Esophagus (tissue), 2 donors: ENCODE results near the gene ATP8A1. TPM values are rescaled to one million over a fixed set of nuclear protein-coding genes. Genes with fewer than 3 reads are reported as not detected.

ENCODE experiments used
- H3K27ac ChIP-seq, 2 donors: one replicate each; pipeline ENCODE4 v1.5.1; 2013; ENCODE audit warnings: low read depth in 2 of 2, mild to moderate bottlenecking in 2 of 2, inconsistent platforms in 1 of 2, low read length in 1 of 2, moderate library complexity in 1 of 2
- H3K27me3 ChIP-seq, 2 donors: one replicate each; pipeline ENCODE4 v1.6.1; 2013; ENCODE audit warnings: low read length in 2 of 2, control low read depth in 1 of 2, mild to moderate bottlenecking in 1 of 2; ENCODE audit not compliant: insufficient read depth in 2 of 2, control insufficient read depth in 1 of 2
- H3K36me3 ChIP-seq, 2 donors: one replicate each; pipeline ENCODE4 v1.6.1; 2013; ENCODE audit warnings: low read length in 1 of 2; ENCODE audit not compliant: control insufficient read depth in 2 of 2, insufficient read depth in 2 of 2
- H3K4me1 ChIP-seq, 2 donors: one replicate each; pipeline ENCODE4 v1.6.1; 2013; ENCODE audit warnings: low read length in 1 of 2; ENCODE audit not compliant: control insufficient read depth in 2 of 2, insufficient read depth in 2 of 2
- H3K4me3 ChIP-seq, 2 donors: one replicate each; pipeline ENCODE4 v1.5.1; 2013; ENCODE audit warnings: low read length in 2 of 2, mild to moderate bottlenecking in 2 of 2, low read depth in 1 of 2, moderate library complexity in 1 of 2
- H3K9me3 ChIP-seq, 2 donors: one replicate each; pipeline ENCODE4 v1.6.1; 2013; ENCODE audit warnings: mild to moderate bottlenecking in 2 of 2, low read depth in 1 of 2, low read length in 1 of 2, moderate library complexity in 1 of 2; ENCODE audit not compliant: control insufficient read depth in 2 of 2, insufficient read depth in 1 of 2
- WGBS, 2 donors: extraction: QIAGEN DNeasy Blood & Tissue Kit; methylation state at CpG; one replicate each; pipeline ENCODE4 v1.1.7; 2013; 5-methylcytosine and 5-hydroxymethylcytosine counted together
- polyA plus RNA-seq, 2 donors: library from polyadenylated mRNA; stranded (reverse); fragments of 200-250 nt; gene quantifications; one replicate each; pipeline ENCODE4 v1.2.3, GENCODE V29; 2013
- donor health status: healthy with polysubstance abuse.
- donor health status: Bipolar disorder and iron deficiency.

The ATP8A1 gene
- polyA plus RNA-seq, 2 donors, result 1.2 to 2.5 TPM

DNA sequence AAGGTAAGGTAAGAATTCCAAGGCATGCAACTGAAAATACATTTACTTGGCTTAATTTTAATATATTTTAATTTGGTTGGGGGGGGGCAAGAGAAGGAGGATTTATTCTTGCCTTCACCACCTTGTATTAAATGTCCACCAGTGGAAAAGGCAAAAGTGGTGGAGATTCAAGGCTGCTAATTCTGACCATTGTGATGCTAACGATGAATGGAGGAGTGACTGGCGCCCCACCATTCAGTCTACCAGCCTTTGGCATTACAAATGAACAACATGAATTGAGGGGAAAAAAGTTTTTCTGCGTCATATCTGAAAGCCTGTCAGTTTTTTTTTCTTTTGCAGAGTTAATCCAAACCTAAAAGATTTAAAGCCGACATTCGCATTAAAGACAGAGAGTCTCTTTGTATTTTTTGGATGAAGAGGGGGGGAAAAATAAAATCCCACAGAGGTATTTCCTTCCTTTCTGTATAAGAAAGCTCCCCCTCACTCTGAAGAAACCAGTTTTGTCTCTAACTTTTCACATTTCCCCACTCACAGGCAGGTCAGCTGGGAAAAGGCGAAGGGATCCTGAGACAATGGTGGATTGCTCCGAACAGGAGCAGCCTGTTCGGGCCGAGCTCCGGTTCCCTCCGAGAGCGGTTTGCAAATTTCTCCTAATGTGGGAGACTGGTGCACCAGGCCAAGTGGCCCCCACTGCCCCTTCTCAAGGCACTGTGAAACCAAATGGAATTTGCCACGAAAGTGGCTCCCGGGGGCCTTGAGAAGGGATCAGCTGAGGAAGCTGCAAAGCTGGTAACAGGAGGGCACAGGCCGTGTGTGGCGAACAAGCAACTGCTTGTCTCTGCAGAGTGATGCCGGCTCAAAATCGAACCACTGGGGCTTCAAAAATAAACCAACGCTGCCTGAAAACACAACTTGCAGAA is 231.5 kb downstream of the ATP8A1 start:
- no peaks in the 10 kb centered on the region for H3K27me3 ChIP-seq
- no peaks in the 10 kb centered on the region for H3K4me1 ChIP-seq
- no peaks in the 10 kb centered on the region for H3K36me3 ChIP-seq
- H3K9me3 ChIP-seq, result no peaks in the 10 kb centered on the region
- no peak overlapping the region for H3K4me3 ChIP-seq
- WGBS, 2 donors, result 90% methylated on average over 19 of the region's 19 CpGs
- no peak overlapping the region for H3K27ac ChIP-seq

DNA sequence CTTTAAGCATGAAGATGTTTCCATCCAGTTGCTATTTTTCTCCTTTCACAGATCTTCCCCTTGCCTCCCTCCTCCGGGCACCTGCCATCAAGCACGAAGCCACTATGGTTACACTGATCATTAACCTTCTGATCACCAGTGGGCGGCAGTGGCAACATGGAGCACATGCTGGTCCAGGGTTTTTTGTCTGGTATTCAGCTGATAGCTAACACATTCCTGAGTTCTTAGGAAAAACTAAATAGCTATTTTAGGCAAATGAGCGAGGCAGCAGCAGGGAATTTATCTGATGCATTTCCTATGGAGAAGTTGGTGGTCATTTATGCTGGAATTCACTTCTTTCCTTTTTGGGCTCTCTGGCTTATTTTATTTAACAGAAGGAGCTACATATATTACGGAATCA is 236.8 kb downstream of the ATP8A1 start:
- Histone ChIP-seq H3K9me3 (no peaks in the 10 kb centered on the region), H3K27me3 (no peaks in the 10 kb centered on the region), H3K27ac (no peak overlapping the region), H3K36me3 (no peaks in the 10 kb centered on the region), H3K4me1 (no peaks in the 10 kb centered on the region), H3K4me3 (no peak overlapping the region)
- WGBS, 2 donors, result 85 to 94% methylated on average over 5 of the region's 5 CpGs

DNA sequence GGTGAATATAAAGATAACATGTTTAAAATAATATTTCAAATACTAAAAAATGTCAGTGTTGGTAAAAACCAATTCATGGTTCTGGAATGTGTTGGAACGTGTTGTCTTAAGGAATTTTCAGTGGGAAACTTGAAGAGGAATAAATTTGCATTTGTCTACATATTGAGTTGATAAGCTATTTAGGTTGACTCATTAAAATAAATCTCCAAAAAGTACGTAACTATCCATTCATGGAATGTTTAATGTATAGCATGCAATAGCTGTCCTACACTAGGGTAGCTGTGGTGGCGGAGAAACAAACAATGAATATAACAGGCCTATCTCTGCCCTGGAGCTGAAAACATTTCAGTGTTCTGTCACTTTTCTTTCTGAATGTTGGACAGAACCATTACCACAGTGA is 239.4 kb downstream of the ATP8A1 start:
- Histone ChIP-seq H3K4me1 (no peaks in the 10 kb centered on the region), H3K36me3 (no peaks in the 10 kb centered on the region), H3K27ac (no peak overlapping the region), H3K27me3 (no peaks in the 10 kb centered on the region), H3K4me3 (no peak overlapping the region), H3K9me3 (no peaks in the 10 kb centered on the region)
- WGBS, 2 donors, result 94 to 97% methylated on average over 3 of the region's 3 CpGs

DNA sequence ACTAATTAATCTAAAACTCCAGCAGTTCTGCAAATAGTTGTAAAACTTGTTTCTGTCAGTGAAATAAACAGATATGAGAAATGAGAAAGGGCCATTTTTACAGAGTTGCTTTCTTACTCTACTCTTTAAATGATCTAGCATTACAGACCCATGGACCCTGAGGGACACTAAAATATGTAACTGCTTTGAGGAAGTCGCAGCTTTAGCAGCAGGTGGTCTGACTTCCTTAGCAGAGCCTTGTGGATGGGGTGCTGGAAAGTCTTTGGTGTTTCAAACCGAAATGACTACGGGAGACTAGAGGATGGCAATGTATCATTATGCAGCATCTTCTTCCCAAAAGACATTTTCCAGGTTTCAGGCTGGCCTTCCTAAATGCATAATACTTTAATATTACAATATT is 240.9 kb downstream of the ATP8A1 start:
- Histone ChIP-seq H3K27me3 (no peaks in the 10 kb centered on the region), H3K4me1 (no peaks in the 10 kb centered on the region), H3K36me3 (no peaks in the 10 kb centered on the region), H3K9me3 (no peaks in the 10 kb centered on the region), H3K4me3 (no peak overlapping the region), H3K27ac (no peak overlapping the region)
- whole genome bisulfite sequencing, 2 donors, result 59 to 61% methylated on average over 3 of the region's 3 CpGs

DNA sequence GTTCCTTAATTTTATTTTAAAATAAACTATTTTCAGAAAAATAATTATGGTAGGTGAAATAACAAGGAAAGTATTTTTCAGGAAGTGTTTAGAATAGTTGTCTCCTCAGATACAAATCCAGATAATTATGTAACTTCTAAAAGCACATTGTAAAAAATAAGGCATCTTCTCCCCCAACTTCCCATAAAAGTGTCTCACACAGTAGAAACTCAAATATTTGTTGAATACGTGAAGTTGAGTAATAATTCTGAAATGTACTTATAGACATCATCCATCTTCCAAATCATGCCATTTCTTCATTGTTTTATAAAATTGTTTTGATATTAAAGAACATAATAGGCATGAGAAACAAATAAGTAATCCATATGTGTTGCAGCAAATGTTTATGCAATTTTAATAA is 241.6 kb downstream of the ATP8A1 start:
- Histone ChIP-seq H3K27me3 (no peaks in the 10 kb centered on the region), H3K4me1 (no peaks in the 10 kb centered on the region), H3K27ac (no peak overlapping the region), H3K9me3 (no peaks in the 10 kb centered on the region), H3K36me3 (no peaks in the 10 kb centered on the region), H3K4me3 (no peak overlapping the region)
- WGBS, 2 donors, result 67 to 82% methylated on average over 1 of the region's 1 CpG

DNA sequence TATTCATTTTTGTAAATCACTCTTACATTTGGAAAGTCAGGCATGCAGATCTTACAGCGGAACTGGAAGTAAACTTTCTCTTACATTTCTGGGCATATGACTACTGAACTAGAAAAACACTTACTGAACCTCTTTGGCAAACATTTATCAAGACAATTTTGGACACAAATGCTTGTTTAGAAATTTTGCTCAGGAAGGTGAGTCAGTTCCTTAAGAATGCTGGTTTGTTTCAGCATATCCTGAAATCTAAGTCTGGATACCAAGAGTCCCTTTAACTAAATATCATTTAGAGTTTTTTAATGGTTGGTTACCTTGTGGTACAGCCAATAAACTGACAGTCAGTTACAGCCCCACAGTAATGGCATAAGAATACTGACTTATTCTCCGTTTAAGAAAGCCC is 244.7 kb downstream of the ATP8A1 start:
- no peaks in the 10 kb centered on the region for H3K27me3 ChIP-seq
- H3K4me1 ChIP-seq, result no peaks in the 10 kb centered on the region
- H3K9me3 ChIP-seq, result no peaks in the 10 kb centered on the region
- H3K36me3 ChIP-seq, result no peaks in the 10 kb centered on the region
- H3K27ac ChIP-seq, result no peak overlapping the region
- 49 to 57% methylated on average over 2 of the region's 2 CpGs for WGBS, 2 donors
- H3K4me3 ChIP-seq, result no peak overlapping the region

DNA sequence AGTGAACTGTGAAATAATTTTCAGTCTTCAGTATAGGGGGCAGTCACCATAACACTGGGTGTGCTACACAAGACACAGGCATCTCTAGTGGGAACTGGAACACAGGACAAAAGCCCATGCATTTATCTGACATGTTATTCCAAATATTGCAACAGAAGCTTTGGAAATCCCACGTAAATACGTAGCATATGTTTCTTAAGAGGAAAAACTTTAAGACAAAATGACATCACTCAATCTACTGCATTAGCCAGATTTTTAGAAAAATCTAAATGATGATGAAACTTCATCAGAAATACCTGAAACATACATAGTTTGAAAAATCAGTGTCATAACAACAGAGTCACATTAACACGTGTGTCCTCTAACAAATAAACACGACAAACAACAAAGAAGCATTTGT is 245.1 kb downstream of the ATP8A1 start:
- H3K27ac ChIP-seq, result no peak overlapping the region
- WGBS, 2 donors, result 82 to 88% methylated on average over 4 of the region's 4 CpGs
- no peaks in the 10 kb centered on the region for H3K9me3 ChIP-seq
- H3K4me3 ChIP-seq, result no peak overlapping the region
- H3K36me3 ChIP-seq, result no peaks in the 10 kb centered on the region
- H3K4me1 ChIP-seq, result no peaks in the 10 kb centered on the region
- H3K27me3 ChIP-seq, result no peaks in the 10 kb centered on the region

DNA sequence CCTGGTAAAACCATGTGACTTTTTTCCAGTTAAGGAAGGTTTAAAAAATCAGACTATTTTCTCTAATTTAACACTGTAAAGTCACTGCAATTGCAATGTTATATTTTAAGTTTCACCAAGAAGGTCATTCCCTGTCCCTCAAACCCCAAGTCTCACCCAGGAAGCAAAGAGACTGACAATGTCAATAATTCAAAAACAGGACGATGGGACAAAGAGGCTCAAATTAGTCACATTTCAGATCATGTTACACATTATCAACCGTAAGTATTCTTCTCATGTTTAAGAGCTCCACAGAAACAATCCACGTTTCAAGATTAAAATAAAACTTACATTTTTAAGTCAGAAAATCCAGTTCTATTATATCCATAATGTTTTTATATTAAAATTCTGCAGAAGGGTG is 246.5 kb downstream of the ATP8A1 start:
- Histone ChIP-seq H3K4me3 (no peak overlapping the region), H3K27ac (no peak overlapping the region), H3K27me3 (no peaks in the 10 kb centered on the region), H3K9me3 (no peaks in the 10 kb centered on the region), H3K4me1 (no peaks in the 10 kb centered on the region), H3K36me3 (no peaks in the 10 kb centered on the region)
- 78 to 83% methylated on average over 3 of the region's 3 CpGs for WGBS, 2 donors

DNA sequence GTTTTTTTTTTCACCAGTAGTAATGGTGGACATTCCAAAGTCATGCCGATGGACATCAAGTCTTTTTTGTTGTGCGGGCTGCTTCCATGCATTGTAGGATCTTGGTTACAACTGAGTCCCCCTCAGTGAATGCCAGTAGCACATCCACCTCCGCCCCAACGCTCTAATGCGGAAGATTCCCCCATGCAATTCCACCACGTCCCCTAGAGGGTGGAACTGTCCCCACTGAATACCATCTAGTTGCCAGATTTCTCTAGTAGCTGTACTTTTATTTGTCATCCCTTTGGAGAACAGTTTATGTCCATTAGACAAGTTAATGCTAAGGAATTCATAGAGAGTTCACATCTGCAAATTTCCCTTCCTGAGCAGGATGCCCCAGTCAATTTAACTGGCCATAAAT is 252.9 kb downstream of the ATP8A1 start:
- Histone ChIP-seq H3K4me3 (no peak overlapping the region), H3K36me3 (no peaks in the 10 kb centered on the region), H3K9me3 (no peaks in the 10 kb centered on the region), H3K27me3 (no peaks in the 10 kb centered on the region), H3K4me1 (no peaks in the 10 kb centered on the region), H3K27ac (no peak overlapping the region)
- WGBS, 2 donors, result 85 to 89% methylated on average over 6 of the region's 6 CpGs

DNA sequence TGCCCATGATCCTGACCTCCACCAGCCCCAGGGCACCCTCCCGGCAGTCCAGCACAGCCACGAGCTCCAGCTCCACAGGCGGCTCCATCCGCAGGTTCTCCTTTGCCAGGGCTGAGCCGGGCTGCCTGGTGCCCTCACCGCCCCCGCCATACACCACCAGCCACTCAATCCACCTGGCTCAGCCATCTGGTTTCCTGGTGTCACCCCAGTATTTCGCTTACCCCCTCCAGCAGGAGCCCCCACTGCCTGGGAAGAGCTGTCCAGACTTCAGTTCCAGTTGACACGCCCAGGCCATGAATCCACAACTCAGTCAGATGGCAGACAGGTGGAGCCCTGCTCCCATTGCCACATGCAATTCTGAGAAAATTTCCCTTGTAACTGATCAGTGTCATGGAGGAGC is 255.7 kb downstream of the ATP8A1 start:
- H3K4me1 ChIP-seq, result peaks cover 12% of the 10 kb centered on the region in 2 donors
- 66 to 68% methylated on average over 9 of the region's 9 CpGs for WGBS, 2 donors
- no peak overlapping the region for H3K4me3 ChIP-seq
- H3K27me3 ChIP-seq, result peaks cover 0 to 6% of the 10 kb centered on the region in 2 donors
- no peak overlapping the region for H3K27ac ChIP-seq
- H3K9me3 ChIP-seq, result no peaks in the 10 kb centered on the region
- no peaks in the 10 kb centered on the region for H3K36me3 ChIP-seq
